Ureter (tissue), 1 donor: ENCODE measurements around the gene ACSL5. TPM values are rescaled to one million over a fixed set of nuclear protein-coding genes. Genes with fewer than 3 reads are reported as not detected.

Experiments
- DNase-seq: peaks from one replicate; pipeline ENCODE4 v3.0.0-alpha.2; 2020; ENCODE audit warnings: low spot score
- total RNA-seq: library from RNA; stranded (reverse); gene quantifications from one replicate; pipeline ENCODE4 v1.2.4, GENCODE V29; 2023
- donor health status: DM: yes; HTN: yes; CAD: no.

ACSL5 gene
- total RNA-seq, 1 donor from 2014 or later: 117 TPM

DNA sequence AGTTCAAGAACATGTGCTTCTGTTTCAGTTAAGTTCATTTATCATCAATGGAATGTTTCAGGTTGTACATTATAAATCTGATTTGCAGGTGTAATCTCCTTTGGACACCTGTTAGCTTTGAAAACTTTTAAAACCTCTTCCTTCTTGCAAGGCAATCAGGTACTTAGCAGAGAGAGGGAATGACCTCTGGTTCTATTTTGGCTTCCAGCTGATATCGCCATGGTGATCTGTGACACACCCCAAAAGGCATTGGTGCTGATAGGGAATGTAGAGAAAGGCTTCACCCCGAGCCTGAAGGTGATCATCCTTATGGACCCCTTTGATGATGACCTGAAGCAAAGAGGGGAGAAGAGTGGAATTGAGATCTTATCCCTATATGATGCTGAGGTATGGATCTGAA, 35.4 kb downstream of the ACSL5 start:
- no peak for DNase-seq

DNA sequence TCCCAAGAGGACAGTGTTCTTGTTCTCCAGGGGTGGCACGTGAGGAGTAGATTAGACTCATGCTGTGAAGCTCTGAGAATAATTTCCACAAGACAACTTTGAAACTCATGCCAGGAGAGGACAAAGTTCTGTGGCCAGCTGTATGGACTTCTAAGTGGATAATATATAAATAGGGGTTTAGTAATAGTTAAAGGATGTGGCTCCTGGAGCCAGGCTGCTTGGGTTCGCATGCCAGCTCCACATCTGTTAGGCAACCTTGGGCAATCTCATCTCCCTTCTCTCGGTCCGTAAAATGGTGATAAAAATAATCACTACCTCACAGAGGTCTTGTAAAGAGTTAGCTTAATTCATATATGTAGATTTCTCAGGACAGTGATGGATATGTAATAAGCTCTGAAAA, 35.8 kb downstream of the ACSL5 start:
- DNase-seq: no peak

DNA sequence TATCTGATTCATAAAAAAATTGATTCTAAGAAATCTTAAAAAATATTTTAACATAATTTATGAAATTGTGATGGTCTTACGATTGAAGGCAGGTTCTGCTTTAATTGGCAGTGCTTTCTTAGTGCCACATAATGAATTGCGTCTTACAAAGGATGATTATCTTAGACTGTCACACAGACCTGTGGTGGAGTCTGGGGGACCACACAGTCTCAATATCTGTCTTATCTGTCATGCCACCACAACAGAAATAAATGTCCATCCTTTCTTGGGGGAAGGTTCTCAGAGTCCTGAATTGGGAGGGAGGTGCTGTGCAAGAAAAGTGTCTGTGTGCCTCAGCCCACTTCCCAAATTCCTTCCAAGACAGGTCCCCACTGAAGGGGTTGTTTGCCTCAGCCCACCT, 38.8 kb downstream of the ACSL5 start:
- DNase-seq: no peak

DNA sequence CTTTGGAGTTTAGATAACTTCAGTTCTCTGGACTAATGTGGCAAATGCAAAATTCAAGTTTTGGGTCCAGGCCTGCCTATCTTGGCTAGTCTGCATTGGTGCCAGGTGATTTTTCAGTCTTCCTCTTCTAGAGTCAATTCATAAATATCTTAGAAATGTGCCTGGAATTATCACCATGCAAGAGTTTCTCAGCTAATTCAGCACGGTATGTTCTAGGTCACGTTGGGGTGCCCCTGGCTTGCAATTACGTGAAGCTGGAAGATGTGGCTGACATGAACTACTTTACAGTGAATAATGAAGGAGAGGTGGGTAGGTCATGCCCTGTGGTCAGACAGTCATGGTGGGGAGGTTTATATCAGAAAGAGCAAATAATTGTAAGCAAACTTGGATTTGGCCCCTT, 47.8 kb downstream of the ACSL5 start:
- no peak for DNase-seq

DNA sequence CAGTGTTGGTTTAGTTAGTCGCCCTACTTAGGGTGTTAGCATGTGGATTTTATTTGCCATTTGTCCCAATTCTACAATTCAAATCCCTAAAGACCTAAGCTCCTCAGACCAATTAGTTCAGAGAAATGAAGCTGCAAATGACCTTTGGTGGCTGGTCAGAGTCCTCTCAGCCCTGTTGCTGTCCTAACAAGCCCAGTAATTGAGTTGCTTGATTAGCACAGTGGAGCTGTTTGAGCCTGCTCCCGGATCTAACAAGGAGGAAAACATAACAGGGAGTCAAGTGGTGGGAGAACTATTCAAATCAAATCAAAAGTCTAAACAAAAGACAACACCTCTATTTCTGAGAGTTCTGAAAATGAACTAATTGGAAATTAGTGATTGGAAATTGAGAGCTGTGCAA, 50.7 kb downstream of the ACSL5 start:
- no peak for DNase-seq

DNA sequence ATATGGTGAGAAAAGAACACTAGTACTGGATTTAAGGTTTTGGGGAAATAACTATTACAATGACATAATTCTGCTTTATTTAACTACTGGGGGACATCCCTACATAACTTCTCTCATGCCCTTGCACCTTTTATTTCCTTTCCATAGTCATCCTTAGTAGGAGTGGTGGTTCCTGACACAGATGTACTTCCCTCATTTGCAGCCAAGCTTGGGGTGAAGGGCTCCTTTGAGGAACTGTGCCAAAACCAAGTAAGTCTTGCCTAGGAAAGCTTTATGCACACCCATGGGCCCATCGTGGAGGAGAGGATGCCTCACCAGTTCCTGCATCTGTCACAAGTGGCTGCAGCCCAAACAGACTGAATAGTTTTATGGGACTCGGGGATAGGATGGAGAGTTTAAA, 52.2 kb downstream of the ACSL5 start:
- DNase-seq: no peak

DNA sequence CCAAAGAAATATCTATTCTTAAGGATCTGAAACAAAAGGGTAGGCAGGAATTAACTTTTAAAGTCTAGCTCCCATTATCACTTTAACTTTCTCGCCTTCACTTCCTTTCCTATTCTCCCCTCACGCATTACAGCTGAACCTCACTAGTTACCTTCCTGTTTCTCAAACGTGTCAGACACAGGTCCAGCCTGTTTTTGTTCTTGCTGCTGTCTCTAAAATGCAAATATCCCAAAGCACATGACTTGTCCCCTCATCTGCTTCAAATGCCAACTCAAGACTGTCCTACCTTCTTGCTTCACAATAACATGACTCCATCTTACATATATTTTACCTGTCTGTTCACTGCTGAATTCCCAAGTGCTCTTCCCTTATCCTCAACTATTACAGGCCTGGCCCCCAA, 55.2 kb downstream of the ACSL5 start:
- DNase-seq: no peak

DNA sequence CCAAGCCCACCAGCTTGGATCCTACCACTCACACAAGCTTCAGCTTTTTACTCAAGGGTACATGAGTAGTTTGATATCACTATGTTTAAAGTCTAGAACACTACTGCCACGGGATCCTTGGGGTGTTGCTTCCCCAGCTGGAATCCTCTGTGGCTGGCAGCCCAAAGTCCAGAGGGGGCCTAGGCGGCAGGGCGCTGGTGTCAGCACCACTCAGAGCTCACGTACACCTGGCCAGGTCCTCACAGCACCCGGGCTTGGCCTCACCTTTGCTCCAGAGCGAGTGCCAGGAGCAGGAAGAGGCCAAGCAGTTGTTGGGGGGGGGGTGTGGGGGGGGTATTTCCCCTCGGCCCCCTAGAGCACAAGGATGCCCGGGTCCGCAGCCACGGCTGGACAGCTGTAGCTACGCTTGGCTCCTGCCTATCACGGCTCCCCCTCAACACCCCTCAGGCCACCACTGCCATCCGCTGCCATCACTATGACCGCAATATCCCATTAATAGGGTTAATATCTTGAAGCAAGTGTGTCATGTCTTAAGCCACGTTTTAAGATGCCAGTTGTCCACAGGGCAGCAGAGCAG, 55.8 kb downstream of the ACSL5 start:
- no peak for DNase-seq

DNA sequence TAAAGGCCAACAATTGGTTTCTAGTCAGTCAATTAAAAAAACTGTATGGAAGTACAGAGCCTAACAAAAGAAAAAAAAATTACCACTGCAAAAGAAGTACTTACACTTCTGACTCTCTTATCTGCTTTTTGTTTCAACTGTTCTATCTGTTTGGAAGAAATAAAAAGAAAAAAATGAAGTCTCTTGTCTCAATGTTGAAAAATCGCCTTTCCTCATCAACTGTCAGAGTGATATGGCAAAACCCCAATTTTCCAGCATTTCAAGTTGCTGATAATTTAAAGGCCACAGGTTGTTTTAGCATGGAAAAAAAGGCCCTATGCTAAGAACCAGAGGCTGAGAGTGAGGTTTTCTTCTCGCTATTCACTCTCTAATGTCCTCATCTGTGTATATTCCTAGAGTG, 59.2 kb downstream of the ACSL5 start:
- DNase-seq: no peak

DNA sequence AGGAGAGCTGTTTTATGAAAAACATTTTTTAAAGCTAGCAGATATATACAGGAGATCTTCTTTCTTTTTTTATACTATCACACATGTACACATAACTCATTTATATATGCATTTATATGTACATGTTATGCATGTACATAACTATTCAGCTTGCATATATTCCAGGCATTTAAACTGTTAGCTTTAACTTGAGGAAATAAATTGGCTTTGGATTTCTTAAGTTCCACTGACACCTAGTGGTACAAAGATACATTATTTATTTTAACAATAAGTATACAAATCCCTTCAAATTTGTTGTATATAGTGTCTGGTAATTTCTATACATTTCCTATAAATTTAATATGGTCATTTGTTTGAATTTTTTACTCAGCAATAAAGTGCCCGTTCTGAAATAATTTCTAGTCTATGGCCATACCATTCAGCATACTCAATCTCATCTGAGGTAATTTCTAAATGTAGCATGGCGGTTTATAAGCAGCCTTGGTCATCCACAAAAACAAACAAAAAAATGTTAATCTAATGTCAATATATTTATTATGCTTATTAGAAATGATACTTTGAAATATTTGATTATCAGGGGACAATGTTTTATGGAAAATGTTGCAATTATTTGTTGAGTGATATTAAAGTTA, 61.2 kb downstream of the ACSL5 start:
- no peak for DNase-seq

DNA sequence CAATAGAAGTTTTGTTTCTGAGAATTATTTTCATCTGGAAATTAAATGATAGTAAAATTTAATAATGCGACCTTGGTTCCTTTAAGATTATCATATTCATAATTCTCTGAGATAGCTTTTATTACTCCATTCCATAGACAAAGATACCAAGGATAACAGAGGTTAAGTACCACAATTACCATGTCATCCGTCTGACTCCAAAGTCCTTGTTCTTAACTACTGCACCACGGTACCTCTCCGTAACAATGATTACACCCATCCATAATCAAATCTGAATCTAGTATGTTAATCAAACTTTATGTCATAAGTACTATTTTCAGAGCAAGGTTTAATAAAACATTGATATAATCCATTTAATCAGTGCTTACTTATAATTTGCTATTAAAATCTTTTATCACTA, 64.4 kb downstream of the ACSL5 start:
- DNase-seq: no peak

DNA sequence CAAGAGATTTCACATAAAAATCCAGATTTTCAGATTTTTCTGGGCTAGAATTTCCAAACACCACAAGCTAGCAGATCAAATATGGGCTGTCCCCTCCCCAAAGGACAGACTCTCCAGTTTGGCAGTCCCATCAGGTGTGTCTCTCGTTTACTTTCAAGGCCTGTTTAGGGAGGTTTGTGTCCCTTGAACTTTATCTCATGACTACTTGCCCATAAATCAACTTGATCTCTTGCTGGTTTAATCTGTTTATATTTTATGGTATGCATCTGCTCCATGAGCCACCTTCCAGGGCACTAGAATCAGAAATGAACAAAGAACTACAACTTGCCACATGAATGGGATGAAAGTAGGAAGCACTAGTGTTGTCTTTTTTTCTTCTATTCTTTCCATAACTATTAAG, 67.6 kb downstream of the ACSL5 start:
- DNase-seq: no peak

DNA sequence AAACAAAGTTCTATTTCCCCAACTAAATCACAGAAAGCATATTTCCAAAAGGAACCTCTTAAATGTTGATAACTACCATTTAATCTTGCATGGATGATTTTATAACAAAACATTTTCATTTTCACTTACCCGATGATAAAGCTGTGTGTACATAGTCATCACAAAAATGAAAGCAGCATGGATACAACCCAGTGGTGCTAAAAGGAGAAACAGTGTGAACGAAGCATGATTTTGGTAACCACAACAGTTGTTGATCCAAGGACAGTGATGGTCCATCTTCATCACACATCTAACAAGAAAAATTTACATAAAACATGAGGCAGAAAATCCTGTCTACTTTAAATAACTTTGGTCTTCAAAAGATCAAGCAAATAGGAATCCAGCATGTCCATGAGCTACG, 68.1 kb downstream of the ACSL5 start:
- no peak for DNase-seq

DNA sequence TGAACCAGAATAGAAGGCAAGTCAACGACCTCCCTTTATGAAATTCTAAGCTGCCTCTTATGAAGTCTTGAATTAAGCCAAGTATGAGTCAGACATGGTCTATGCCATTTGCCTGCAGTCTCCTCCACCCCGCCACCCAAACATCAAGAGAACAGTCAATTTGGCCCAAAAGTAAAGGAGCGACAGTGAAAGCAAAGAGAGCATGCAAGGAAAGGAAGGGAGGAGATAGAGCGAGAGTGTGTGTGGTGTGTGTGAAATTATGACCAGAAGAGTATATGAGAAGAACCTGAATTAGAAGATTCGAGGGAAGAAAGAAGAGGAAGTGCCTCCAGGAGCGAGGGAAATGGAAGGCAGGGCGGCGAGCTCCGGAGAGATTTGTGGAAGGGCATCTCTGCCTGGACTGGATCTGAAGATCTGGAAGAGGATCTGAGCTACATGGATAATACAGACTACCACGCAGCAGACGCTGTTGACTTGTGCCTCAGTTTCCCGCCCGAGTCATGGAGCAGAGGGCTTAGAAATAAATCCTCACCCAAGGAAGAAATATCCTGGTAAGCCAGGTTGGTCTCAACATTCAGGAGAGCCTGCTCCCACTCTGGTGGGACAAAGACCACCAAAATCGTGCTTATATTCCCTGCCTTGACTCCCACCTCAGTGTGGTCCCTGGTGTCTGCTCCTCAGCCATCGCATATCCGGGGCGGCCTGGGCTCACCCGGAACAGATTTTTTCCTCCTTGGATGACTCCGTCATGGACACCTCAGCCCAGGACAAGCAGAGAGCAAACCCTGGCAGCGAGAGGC, 72.3 kb downstream of the ACSL5 start:
- DNase-seq: no peak

DNA sequence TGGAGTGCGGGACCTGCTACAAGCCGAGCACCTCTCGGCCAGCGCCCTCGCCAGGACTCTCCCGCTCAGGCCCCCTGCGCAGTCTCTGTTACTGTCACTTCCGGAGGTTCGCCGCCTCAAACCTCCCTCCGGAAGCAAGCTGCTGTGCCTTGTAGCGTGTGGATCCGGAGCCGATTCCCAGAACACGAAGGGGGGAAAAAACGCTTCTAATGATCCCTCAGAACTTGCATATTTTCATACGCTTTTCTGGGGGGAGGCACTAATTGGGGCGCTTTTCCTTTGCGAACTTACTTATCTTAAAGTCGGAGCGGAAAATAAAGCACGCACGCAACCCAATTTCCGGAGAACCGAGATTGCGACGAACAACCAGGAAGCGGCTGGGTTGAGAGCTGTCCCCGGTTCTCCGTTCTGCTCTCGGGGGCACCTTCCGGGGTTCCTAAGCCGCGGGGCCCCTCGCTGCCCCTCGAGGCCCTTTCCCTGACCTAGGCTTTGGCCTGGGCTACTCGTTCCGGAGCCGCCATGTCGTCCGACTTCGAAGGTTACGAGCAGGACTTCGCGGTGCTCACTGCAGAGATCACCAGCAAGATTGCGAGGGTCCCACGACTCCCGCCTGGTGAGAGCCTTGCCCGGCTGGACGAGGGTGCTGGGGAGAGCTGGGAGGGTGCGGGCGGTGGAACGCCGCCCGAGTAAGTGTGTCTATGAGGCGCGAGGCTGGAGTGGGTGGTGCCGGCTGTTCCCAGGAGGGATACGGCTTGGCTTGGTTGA, 73.1 kb downstream of the ACSL5 start, which contains the start of the genes VTI1A and ZDHHC6:
VTI1A (plus strand) TSS at position 361 of the 765 bp plus-strand sequence; CDS start at position 520, 159 bp downstream.
ZDHHC6 (minus strand) TSS at position 60 of the 765 bp plus-strand sequence. CDS start 1,478 bp downstream, outside the sequence.
- peak; percentile 82 for DNase-seq

DNA sequence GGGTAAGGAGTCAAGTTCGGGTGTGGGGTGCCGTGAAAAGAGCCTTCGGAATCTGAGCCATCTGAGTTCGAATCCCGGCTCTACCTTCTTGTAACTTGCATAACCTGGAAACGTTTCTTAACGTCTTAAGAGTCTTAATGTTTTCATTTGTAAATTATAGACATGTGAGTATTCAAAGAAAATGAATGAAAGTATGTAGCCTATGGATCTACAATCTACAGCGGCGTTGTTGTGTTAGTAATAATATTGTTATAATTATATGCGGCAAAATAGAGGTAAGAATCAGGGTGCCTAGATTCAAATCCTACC, 73.7 kb downstream of the ACSL5 start:
- no peak for DNase-seq

DNA sequence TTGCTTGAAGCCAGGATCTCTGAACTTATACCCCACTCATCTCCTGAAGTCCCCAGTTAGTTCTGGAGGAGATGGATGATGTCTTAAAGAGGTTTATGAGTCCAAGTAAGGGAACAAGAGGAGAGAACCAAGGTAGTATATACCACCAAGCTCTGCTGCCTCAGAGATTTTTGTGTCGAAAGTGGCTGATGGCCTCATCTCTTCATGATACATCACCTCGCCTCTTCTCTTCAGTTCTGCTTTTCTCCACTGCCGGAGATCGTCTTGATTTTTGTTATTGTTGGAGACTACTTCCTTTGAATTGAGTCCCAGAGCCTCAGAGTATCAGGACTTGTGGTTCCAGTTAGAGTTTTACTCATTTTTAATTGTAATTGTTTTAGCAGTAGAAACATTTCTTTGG, 75.0 kb downstream of the ACSL5 start:
- DNase-seq: no peak

DNA sequence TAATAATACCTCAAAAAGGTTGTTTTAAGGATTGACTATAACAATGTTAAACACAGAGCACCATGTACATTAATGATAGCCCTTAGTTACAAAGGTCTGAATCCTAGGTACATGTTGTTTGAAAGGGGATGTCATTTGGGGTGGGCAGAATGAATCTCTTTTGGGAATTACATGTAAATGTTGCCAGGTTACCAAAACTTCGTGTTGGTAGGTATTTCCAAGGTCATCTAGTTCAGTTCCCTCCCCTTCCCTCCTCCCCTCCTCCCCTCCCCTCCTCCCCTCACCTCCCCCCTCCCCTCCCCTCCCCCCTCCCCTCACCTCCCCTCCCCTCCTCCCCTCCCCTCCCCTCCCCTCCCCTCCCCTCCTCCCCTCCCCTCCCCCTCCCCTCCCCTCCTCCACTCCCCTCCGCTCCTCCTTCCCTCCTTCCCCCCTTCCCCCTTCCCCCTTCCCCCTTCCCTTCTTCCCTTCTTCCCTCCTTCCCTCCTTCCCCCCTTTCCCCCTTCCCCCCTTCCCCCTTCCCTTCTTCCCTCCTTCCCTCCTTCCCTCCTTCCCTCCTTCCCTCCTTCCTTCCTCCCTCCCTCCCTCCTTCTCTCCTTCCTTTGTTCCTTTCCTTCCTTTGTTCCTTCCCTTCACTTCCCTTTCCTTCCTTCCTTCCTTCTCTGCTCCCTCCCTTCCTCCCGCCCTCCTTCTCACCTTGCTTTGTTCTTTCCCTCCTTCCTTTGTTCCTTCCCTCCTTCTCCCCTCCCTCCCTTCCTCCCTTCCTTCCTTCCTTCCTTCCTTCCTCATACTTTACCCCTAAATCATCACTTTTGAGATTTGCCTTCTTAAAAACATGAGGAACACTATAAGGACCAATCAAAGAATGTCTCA, 81.2 kb downstream of the ACSL5 start:
- DNase-seq: no peak

DNA sequence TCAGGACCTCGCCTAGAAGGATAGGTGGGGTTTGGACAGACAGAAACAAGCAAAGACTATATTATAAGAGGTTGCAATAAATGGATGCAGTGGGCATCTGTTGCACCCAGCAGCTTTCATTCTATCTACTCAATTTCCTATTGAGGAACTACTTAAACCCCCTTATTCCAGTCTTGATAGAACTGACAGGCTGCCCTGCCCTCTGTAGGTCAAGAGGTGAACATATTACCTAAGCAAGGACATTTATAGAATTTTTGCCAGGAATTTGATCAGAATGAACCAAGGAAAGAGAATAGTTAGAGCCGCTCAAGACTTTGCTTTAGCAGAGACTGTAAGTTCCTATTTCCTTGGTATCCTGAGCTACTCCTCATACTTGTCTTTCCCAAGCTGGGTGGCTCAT, 82.6 kb downstream of the ACSL5 start:
- no peak for DNase-seq

DNA sequence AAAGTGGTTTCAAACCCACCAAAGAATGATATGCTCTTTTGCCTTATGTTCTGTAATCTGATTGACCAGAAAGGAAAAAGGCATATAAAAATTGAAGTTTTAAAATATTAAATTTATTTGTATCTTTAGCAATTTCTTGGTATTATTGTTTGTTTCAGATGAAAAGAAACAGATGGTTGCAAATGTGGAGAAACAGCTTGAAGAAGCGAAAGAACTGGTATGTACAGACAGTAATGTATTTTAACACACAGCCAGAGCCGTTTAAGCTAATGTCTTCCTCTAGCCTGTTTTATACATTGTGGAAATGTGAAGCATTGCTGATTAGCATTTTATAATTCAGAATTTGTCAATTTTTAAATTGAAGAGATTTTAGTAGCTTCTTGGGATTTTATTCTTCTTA, 86.5 kb downstream of the ACSL5 start:
- DNase-seq: no peak
